Measurements from ENCODE around the gene CHST13. TPM values are rescaled to one million over a fixed set of nuclear protein-coding genes. Genes with fewer than 3 reads are reported as not detected.

The CHST13 gene
- total RNA-seq, 2 donors from 2014 or later, result 1.6 to 6.7 TPM

DNA sequence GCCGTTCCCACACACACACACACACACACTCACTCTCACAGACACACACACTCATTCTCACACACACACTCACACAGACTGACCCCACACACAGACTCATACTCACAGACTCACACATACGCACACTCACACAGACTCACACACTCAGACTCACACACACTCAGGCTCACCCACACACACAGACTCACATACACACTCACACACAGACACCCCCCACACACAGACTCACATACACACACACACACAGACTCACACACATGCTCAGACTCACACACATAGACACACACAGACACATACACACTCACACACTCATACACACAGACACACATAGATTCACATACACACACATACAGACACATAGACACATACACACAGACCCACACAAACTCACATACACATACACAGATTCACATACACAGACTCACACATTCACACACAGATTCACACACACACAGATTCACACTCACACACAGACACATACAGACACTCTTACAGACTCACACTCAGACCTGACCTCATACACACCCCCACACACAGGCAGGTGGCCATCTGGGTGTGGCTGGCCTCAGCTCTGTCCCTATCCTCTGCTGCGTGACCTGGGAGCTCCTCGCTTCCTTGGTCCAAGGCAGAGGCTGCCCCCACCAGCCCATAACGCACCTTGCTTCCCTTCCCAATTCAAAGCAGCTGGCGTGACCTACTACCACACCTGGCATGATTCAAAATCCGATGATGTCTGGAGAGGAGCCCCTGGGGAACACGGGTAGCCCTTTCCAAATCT, 32.9 kb downstream of the CHST13 start:
- H3K36me3 Mint-ChIP-seq (ENCODE audit: low read depth), result no peaks in the 10 kb centered on the region
- DNase-seq, result peak; percentile 38
- H3K9me3 Mint-ChIP-seq, result no peaks in the 10 kb centered on the region
- Histone ChIP-seq H3K9me3 (ENCODE audit: control insufficient read depth, low read length) (no peaks in the 10 kb centered on the region), H3K4me3 (ENCODE audit: low read length) (no peak overlapping the region), H3K9ac (ENCODE audit: extremely low read depth, low read length, poor library complexity, severe bottlenecking) (no peak overlapping the region), H3K27ac (ENCODE audit: low read depth, low read length) (no peak overlapping the region), H3K27me3 (ENCODE audit: control insufficient read depth, insufficient read depth, low read length, poor library complexity, severe bottlenecking) (no peaks in the 10 kb centered on the region), H3K4me1 (ENCODE audit: control insufficient read depth, insufficient read depth, low read length) (no peaks in the 10 kb centered on the region), H3K36me3 (ENCODE audit: control insufficient read depth, insufficient read depth, low read length) (no peaks in the 10 kb centered on the region)
- no peak overlapping the region for H3K4me3 Mint-ChIP-seq
- no peaks in the 10 kb centered on the region for H3K27me3 Mint-ChIP-seq (ENCODE audit: insufficient read depth)
- no peak overlapping the region for H3K27ac Mint-ChIP-seq
- no peaks in the 10 kb centered on the region for H3K4me1 Mint-ChIP-seq
- TF ChIP-seq, protein P1, sequence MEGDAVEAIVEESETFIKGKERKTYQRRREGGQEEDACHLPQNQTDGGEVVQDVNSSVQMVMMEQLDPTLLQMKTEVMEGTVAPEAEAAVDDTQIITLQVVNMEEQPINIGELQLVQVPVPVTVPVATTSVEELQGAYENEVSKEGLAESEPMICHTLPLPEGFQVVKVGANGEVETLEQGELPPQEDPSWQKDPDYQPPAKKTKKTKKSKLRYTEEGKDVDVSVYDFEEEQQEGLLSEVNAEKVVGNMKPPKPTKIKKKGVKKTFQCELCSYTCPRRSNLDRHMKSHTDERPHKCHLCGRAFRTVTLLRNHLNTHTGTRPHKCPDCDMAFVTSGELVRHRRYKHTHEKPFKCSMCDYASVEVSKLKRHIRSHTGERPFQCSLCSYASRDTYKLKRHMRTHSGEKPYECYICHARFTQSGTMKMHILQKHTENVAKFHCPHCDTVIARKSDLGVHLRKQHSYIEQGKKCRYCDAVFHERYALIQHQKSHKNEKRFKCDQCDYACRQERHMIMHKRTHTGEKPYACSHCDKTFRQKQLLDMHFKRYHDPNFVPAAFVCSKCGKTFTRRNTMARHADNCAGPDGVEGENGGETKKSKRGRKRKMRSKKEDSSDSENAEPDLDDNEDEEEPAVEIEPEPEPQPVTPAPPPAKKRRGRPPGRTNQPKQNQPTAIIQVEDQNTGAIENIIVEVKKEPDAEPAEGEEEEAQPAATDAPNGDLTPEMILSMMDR (conservative IDR thresholded peaks at IDR 0.05), result no peak
- 87 to 88% methylated on average over 4 to 8 of the region's 8 CpGs for WGBS, 2 experiments (ENCODE audit: insufficient coverage in 1 of 2, insufficient read length in 1 of 2)

DNA sequence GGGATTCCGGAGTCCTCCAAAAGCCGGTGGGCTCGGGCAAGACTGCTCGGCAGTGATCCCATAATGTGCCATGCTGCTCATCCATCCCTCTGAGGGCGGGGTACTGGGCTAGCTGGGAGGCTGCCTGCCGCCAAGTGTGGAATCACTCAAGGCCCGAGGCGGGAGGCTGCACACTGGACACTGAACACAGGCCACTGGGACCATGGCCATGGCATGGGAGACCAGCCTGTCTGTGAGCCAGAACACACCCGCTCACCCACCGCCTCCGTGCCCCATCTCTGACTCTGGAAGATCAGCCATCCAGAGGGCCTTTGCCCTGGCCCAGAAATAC, 33.4 kb downstream of the CHST13 start:
- no peak overlapping the region for H3K9ac ChIP-seq (ENCODE audit: extremely low read depth, low read length, poor library complexity, severe bottlenecking)
- no peaks in the 10 kb centered on the region for H3K4me1 ChIP-seq (ENCODE audit: control insufficient read depth, insufficient read depth, low read length)
- no peaks in the 10 kb centered on the region for H3K4me1 Mint-ChIP-seq
- no peak overlapping the region for H3K4me3 ChIP-seq (ENCODE audit: low read length)
- H3K27ac ChIP-seq (ENCODE audit: low read depth, low read length), result no peak overlapping the region
- DNase-seq, result no peak
- H3K27me3 Mint-ChIP-seq (ENCODE audit: insufficient read depth), result peaks cover 1% of the 10 kb centered on the region
- H3K27me3 ChIP-seq (ENCODE audit: control insufficient read depth, insufficient read depth, low read length, poor library complexity, severe bottlenecking), result no peaks in the 10 kb centered on the region
- no peaks in the 10 kb centered on the region for H3K36me3 Mint-ChIP-seq (ENCODE audit: low read depth)
- no peaks in the 10 kb centered on the region for H3K9me3 ChIP-seq (ENCODE audit: control insufficient read depth, low read length)
- H3K4me3 Mint-ChIP-seq, result no peak overlapping the region
- TF ChIP-seq, protein P1 (conservative IDR thresholded peaks at IDR 0.05), result no peak
- whole genome bisulfite sequencing, 2 experiments (ENCODE audit: insufficient coverage in 1 of 2, insufficient read length in 1 of 2), result 91 to 96% methylated on average over 7 to 11 of the region's 11 CpGs
- H3K27ac Mint-ChIP-seq, result no peak overlapping the region
- no peaks in the 10 kb centered on the region for H3K9me3 Mint-ChIP-seq
- no peaks in the 10 kb centered on the region for H3K36me3 ChIP-seq (ENCODE audit: control insufficient read depth, insufficient read depth, low read length)

DNA sequence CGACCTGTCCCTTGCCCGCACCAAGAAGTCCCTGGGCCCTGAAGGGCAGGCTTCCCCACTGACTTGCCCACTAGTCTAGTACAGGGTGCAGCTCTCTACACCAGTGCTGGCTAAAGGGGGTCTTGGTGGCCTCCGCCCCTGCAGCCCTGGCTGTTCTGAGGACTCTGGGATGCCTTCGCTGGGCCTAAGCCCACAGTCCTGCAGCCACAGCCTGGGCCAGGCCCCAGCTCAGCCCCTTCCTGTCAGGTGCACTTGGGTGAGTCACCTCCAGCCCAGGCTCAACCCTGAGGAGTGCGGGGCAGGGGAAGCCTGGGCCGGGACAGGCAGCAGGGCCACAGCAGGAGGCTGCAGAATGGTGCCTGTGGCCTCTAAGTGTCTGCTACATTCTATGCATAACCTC, 33.8 kb downstream of the CHST13 start:
- peaks cover 3% of the 10 kb centered on the region for H3K9me3 Mint-ChIP-seq
- Histone ChIP-seq H3K4me3 (ENCODE audit: low read length) (no peak overlapping the region), H3K27ac (ENCODE audit: low read depth, low read length) (no peak overlapping the region), H3K4me1 (ENCODE audit: control insufficient read depth, insufficient read depth, low read length) (no peaks in the 10 kb centered on the region), H3K9me3 (ENCODE audit: control insufficient read depth, low read length) (no peaks in the 10 kb centered on the region), H3K27me3 (ENCODE audit: control insufficient read depth, insufficient read depth, low read length, poor library complexity, severe bottlenecking) (no peaks in the 10 kb centered on the region), H3K36me3 (ENCODE audit: control insufficient read depth, insufficient read depth, low read length) (no peaks in the 10 kb centered on the region), H3K9ac (ENCODE audit: extremely low read depth, low read length, poor library complexity, severe bottlenecking) (no peak overlapping the region)
- H3K4me1 Mint-ChIP-seq, result no peaks in the 10 kb centered on the region
- no peak overlapping the region for H3K27ac Mint-ChIP-seq
- 60 to 83% methylated on average over 2 to 6 of the region's 6 CpGs for WGBS, 2 experiments (ENCODE audit: insufficient coverage in 1 of 2, insufficient read length in 1 of 2)
- no peak overlapping the region for H3K4me3 Mint-ChIP-seq
- TF ChIP-seq, protein P1 (conservative IDR thresholded peaks at IDR 0.05), result no peak
- peaks cover 1% of the 10 kb centered on the region for H3K27me3 Mint-ChIP-seq (ENCODE audit: insufficient read depth)
- DNase-seq, result peak; percentile 74
- no peaks in the 10 kb centered on the region for H3K36me3 Mint-ChIP-seq (ENCODE audit: low read depth)
